SU-DHL-6 (cell line): ENCODE data around the gene PMM2.

Experiments
- H2AFZ ChIP-seq: fragments of 200-600 bp; sonication (generic); 2 replicates; pipeline ENCODE4 v1.6.1; 2014; ENCODE audit warnings: low read depth, mild to moderate bottlenecking, moderate library complexity, mixed read lengths, antibody characterized with exemption, low read length; ENCODE audit not compliant: severe bottlenecking
- H3F3A ChIP-seq: fragments of 200-600 bp; shearing (Covaris generic); 2 replicates; pipeline ENCODE4 v1.6.0; 2016; ENCODE audit warnings: antibody characterized with exemption, mild to moderate bottlenecking; ENCODE audit not compliant: insufficient read depth
- H3K27ac ChIP-seq: fragments of 200-600 bp; sonication (generic); 2 replicates; pipeline ENCODE4 v1.5.1; 2016; ENCODE audit warnings: low read depth, mild to moderate bottlenecking, low read length, moderate library complexity, mixed read lengths
- H3K27me3 ChIP-seq: fragments of 200-600 bp; sonication (generic), shearing (Covaris generic); 2 replicates; pipeline ENCODE4 v1.6.0; 2014; ENCODE audit warnings: mild to moderate bottlenecking, low read length
- H3K36me3 ChIP-seq: fragments of 200-600 bp; sonication (generic); 2 replicates; pipeline ENCODE4 v1.6.1; 2014; ENCODE audit warnings: mild to moderate bottlenecking, low read length, mixed read lengths
- H3K4me2 ChIP-seq: fragments of 300-600, 200-600 bp; shearing (Covaris generic), sonication (generic); 2 replicates; pipeline ENCODE4 v1.6.0; 2014; ENCODE audit warnings: low read length, low read depth, mild to moderate bottlenecking; ENCODE audit not compliant: poor library complexity, severe bottlenecking
- H3K4me3 ChIP-seq: fragments of 200-600 bp; sonication (generic); 2 replicates; pipeline ENCODE4 v1.5.1; 2014; ENCODE audit warnings: antibody characterized with exemption, low read length, mild to moderate bottlenecking, mixed read lengths; ENCODE audit not compliant: insufficient read depth, poor library complexity, severe bottlenecking
- H3K79me2 ChIP-seq: fragments of 200-600 bp; sonication (generic); 2 replicates; pipeline ENCODE4 v1.6.1; 2014; ENCODE audit warnings: mild to moderate bottlenecking, low read length, moderate library complexity; ENCODE audit not compliant: insufficient read depth
- H3K9ac ChIP-seq: fragments of 200-600 bp; sonication (generic); 2 replicates; pipeline ENCODE4 v1.7.0; 2014; ENCODE audit warnings: mild to moderate bottlenecking, low read length
- H3K9me2 ChIP-seq: fragments of 200-600 bp; sonication (generic); replicated peaks from 2 replicates; pipeline ENCODE4 v1.6.1; 2014; ENCODE audit warnings: low read length; ENCODE audit not compliant: insufficient read depth
- H3K9me3 ChIP-seq: fragments of 200-600 bp; sonication (generic); 2 replicates; pipeline ENCODE4 v1.6.1; 2014; ENCODE audit warnings: low read length, mixed read lengths; ENCODE audit not compliant: insufficient read depth
- H4K20me1 ChIP-seq: fragments of 200-600 bp; sonication (generic); 2 replicates; pipeline ENCODE4 v1.6.1; 2014; ENCODE audit warnings: low read depth, mild to moderate bottlenecking, antibody characterized with exemption, low read length, moderate library complexity, mixed read lengths
- EZH2phosphoT487 ChIP-seq: fragments of 200-600 bp; sonication (generic), shearing (Covaris generic); conservative IDR thresholded peaks from 2 replicates; pipeline ENCODE4 v1.6.1; 2018; ENCODE audit warnings: mild to moderate bottlenecking, antibody characterized with exemption, low read length, moderate library complexity, mixed read lengths
- TF ChIP-seq, protein P1 (sequence below): fragments of 200-600 bp; sonication (generic); IDR thresholded peaks from one replicate; pipeline ENCODE4 v1.5.1; 2017; ENCODE audit warnings: antibody characterized with exemption, mild to moderate bottlenecking, low read length, moderate library complexity; ENCODE audit not compliant: insufficient read depth, poor library complexity, severe bottlenecking

Gene PMM2

DNA sequence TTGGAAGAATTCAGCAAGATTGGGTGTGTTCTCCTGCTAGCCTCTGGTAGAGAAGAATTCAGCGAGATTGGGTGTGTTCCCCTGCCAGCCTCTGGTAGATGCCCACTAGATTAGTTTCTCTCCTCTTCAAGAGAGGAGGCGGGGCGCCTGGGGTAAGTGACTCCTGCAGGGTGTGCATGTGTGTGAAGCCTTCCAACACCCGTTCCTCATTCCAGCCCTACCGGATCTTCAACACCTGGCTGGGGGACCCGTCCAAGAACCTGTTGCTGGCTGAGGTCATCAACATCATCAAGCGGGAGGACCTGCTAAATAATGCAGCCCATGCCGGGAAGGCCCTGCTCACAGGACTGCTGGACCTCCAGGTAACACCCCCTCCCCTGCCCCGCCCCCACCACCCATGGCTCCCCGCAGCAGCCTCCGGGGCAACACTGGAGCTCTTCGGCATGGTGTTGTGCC, 21.5 kb upstream of the PMM2 start:
- H3K4me2 ChIP-seq = no peak overlapping the region
- no peaks in the 10 kb centered on the region for H3K9me2 ChIP-seq
- no peak overlapping the region for H2AFZ ChIP-seq
- no peaks in the 10 kb centered on the region for H3K79me2 ChIP-seq
- H3K27me3 ChIP-seq = no peaks in the 10 kb centered on the region
- no peaks in the 10 kb centered on the region for H3K9me3 ChIP-seq
- H3K27ac ChIP-seq = no peak overlapping the region
- H3K4me3 ChIP-seq = no peak overlapping the region
- H3F3A ChIP-seq = no peaks in the 10 kb centered on the region
- TF ChIP-seq, protein P1, sequence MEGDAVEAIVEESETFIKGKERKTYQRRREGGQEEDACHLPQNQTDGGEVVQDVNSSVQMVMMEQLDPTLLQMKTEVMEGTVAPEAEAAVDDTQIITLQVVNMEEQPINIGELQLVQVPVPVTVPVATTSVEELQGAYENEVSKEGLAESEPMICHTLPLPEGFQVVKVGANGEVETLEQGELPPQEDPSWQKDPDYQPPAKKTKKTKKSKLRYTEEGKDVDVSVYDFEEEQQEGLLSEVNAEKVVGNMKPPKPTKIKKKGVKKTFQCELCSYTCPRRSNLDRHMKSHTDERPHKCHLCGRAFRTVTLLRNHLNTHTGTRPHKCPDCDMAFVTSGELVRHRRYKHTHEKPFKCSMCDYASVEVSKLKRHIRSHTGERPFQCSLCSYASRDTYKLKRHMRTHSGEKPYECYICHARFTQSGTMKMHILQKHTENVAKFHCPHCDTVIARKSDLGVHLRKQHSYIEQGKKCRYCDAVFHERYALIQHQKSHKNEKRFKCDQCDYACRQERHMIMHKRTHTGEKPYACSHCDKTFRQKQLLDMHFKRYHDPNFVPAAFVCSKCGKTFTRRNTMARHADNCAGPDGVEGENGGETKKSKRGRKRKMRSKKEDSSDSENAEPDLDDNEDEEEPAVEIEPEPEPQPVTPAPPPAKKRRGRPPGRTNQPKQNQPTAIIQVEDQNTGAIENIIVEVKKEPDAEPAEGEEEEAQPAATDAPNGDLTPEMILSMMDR = no peak
- no peak for TF ChIP-seq EZH2phosphoT487
- H4K20me1 ChIP-seq = no peaks in the 10 kb centered on the region
- no peak overlapping the region for H3K9ac ChIP-seq
- no peaks in the 10 kb centered on the region for H3K36me3 ChIP-seq

DNA sequence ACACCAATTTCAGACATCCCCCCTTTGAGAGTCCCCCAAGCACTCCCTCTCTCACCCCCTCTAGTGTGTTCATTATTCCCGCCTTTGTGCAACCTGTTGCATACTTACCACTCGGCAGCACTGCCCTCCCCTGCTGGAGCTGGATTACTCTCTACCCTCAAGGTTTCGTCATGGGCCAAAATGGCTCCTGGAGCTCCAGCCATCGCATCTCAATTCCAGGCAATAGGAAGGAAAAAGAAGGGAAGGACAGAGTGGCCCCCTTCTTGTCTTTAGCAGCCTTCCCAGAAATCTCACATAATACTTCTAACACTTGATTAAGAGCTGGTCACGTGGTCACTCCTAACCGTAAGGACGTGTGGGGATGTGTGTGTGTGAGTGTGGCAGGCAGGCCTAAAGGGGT, 20.4 kb upstream of the PMM2 start:
- H3K4me2 ChIP-seq = no peak overlapping the region
- no peaks in the 10 kb centered on the region for H3K36me3 ChIP-seq
- H3K27me3 ChIP-seq = no peaks in the 10 kb centered on the region
- no peaks in the 10 kb centered on the region for H3K9me2 ChIP-seq
- H3K4me3 ChIP-seq = no peak overlapping the region
- H3F3A ChIP-seq = no peaks in the 10 kb centered on the region
- no peak overlapping the region for H3K9ac ChIP-seq
- H2AFZ ChIP-seq = no peak overlapping the region
- H4K20me1 ChIP-seq = no peaks in the 10 kb centered on the region
- H3K79me2 ChIP-seq = no peaks in the 10 kb centered on the region
- no peaks in the 10 kb centered on the region for H3K9me3 ChIP-seq
- H3K27ac ChIP-seq = no peak overlapping the region
- no peak for TF ChIP-seq EZH2phosphoT487
- TF ChIP-seq, protein P1 = no peak

DNA sequence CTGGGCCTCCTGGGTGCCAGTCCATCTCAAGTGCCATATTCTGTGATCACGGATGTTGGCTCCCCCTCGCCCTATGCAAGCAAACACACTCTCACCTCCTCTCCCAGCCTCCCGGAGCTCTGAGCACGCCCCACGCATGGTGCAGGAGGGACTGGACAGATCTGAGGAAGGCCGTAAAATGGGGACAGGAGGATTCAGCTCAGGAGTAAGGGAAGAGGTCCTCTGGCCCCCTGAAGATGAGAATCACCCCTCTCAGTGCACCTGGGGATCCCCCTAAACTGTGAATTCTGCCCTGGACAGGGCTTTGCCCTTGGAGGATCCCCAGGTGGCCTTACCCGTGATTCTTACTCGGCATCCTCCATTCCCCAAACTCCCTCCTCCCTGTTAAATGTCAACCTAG, 15.8 kb upstream of the PMM2 start:
- H3K4me2 ChIP-seq = no peak overlapping the region
- H3K9me2 ChIP-seq = no peaks in the 10 kb centered on the region
- H3K36me3 ChIP-seq = no peaks in the 10 kb centered on the region
- H3F3A ChIP-seq = no peaks in the 10 kb centered on the region
- H3K27ac ChIP-seq = no peak overlapping the region
- no peaks in the 10 kb centered on the region for H3K79me2 ChIP-seq
- H3K4me3 ChIP-seq = no peak overlapping the region
- TF ChIP-seq, protein P1 = no peak
- TF ChIP-seq EZH2phosphoT487 = no peak
- no peak overlapping the region for H2AFZ ChIP-seq
- no peaks in the 10 kb centered on the region for H4K20me1 ChIP-seq
- H3K9me3 ChIP-seq = no peaks in the 10 kb centered on the region
- H3K27me3 ChIP-seq = no peaks in the 10 kb centered on the region
- H3K9ac ChIP-seq = no peak overlapping the region

DNA sequence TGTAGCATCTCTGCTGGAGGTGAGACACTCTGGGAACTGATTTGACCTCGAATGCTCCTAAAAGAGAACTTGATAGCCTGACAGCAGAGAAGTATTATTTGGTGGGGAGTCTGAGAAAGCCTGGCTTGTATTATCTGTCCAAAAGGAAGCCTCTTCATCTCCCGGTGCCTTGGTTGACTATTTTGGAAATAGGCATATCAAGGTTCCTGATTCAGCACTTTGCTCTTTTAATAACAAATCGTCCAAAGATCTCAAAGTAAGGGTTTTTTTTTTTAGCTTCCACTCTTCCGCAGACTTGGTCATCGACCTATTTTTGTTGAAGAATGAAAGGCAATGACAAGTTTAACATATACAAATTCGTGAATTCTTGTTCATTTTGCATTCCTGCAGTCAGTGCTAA, 15.0 kb upstream of the PMM2 start:
- Histone ChIP-seq H3K27ac (no peak overlapping the region), H3K36me3 (no peaks in the 10 kb centered on the region), H4K20me1 (no peaks in the 10 kb centered on the region), H3K9ac (no peak overlapping the region), H3K9me3 (no peaks in the 10 kb centered on the region), H3K4me3 (no peak overlapping the region), H3K27me3 (no peaks in the 10 kb centered on the region), H3K79me2 (no peaks in the 10 kb centered on the region), H3K4me2 (no peak overlapping the region), H3K9me2 (no peaks in the 10 kb centered on the region), H2AFZ (no peak overlapping the region), H3F3A (no peaks in the 10 kb centered on the region)
- TF ChIP-seq, protein P1 = no peak
- TF ChIP-seq EZH2phosphoT487 = no peak
